ENCODE measurements around the gene SERGEF. TPM values are rescaled to one million over a fixed set of nuclear protein-coding genes. Genes with fewer than 3 reads are reported as not detected.
"Not testable (repeated sequence)": the region's sequence is repeated elsewhere in the genome, so short reads cannot be mapped to it uniquely, and the experiment has no call there.

Gene SERGEF
- total RNA-seq, 2 donors from 2014 or later, result 21.1 to 28.2 TPM

- intact Hi-C loops (cut with DNase I), result no loop called here
- DNase-seq (no peak), ATAC-seq (no peak)
These were observed 88.1 kb downstream of the SERGEF start for GRCh38 chr11:17924713-17925112.

GRCh38 chr11:17923217-17923616 is 89.6 kb downstream of the SERGEF start:
- DNase-seq (no peak), ATAC-seq (peak; percentile 89 to 96)
- intact Hi-C loops (cut with DNase I), result no loop called here

GRCh38 chr11:17922416-17922788 is 90.4 kb downstream of the SERGEF start:
- no peak for DNase-seq
- ATAC-seq, result no peak
- intact Hi-C loops (cut with DNase I), result no loop called here

- ATAC-seq (peak; percentile 13 to 34), DNase-seq (no peak)
- intact Hi-C loops (cut with DNase I), result no loop called here
These were observed 91.0 kb downstream of the SERGEF start for GRCh38 chr11:17921659-17922415.

GRCh38 chr11:17918049-17918605 is 94.7 kb downstream of the SERGEF start:
- ATAC-seq, result no peak
- intact Hi-C loops (cut with DNase I), result no loop called here
- no peak for DNase-seq

GRCh38 chr11:17917556-17917955 is 95.3 kb downstream of the SERGEF start:
- ATAC-seq (no peak), DNase-seq (no peak)
- intact Hi-C loops (cut with DNase I), result no loop called here

GRCh38 chr11:17915500-17916143 is 97.2 kb downstream of the SERGEF start:
- no peak for ATAC-seq
- intact Hi-C loops (cut with DNase I), result no loop called here
- DNase-seq, result no peak

GRCh38 chr11:17914957-17915356 is 97.9 kb downstream of the SERGEF start:
- DNase-seq (no peak), ATAC-seq (no peak)
- intact Hi-C loops (cut with DNase I), result no loop called here

- intact Hi-C loops (cut with DNase I), result no loop called here
- ATAC-seq (no peak), DNase-seq (no peak)
These were observed 105.8 kb downstream of the SERGEF start for GRCh38 chr11:17907046-17907445.

GRCh38 chr11:17906436-17906835 is 106.4 kb downstream of the SERGEF start:
- ATAC-seq, result no peak
- intact Hi-C loops (cut with DNase I), result no loop called here
- DNase-seq, result no peak

GRCh38 chr11:17905477-17905876 is 107.4 kb downstream of the SERGEF start:
- DNase-seq (no peak), ATAC-seq (no peak)
- intact Hi-C loops (cut with DNase I), result no loop called here

GRCh38 chr11:17901481-17901880 is 111.4 kb downstream of the SERGEF start:
- no peak for ATAC-seq
- no peak for DNase-seq
- intact Hi-C loops (cut with DNase I), result no loop called here

- DNase-seq (no peak), ATAC-seq (no peak)
- intact Hi-C loops (cut with DNase I), result no loop called here
These were observed 114.1 kb downstream of the SERGEF start for GRCh38 chr11:17898782-17899181.

- ATAC-seq (no peak), DNase-seq (no peak)
- intact Hi-C loops (cut with DNase I), result no loop called here
These were observed 114.8 kb downstream of the SERGEF start for GRCh38 chr11:17898071-17898470.

GRCh38 chr11:17897495-17897894 is 115.4 kb downstream of the SERGEF start:
- intact Hi-C loops (cut with DNase I), result no loop called here
- ATAC-seq (no peak), DNase-seq (no peak)

GRCh38 chr11:17896496-17897151 is 116.2 kb downstream of the SERGEF start:
- DNase-seq; ATAC-seq; intact Hi-C loops (cut with DNase I): not testable (repeated sequence)

- DNase-seq (no peak), ATAC-seq (peak in 1 of 2 donors; percentile 43)
- intact Hi-C loops (cut with DNase I), result no loop called here
These were observed 117.8 kb downstream of the SERGEF start for GRCh38 chr11:17894929-17895658.

GRCh38 chr11:17892409-17892808 is 120.4 kb downstream of the SERGEF start:
- no peak for DNase-seq
- no peak for ATAC-seq
- intact Hi-C loops (cut with DNase I), result no loop called here

GRCh38 chr11:17890325-17890724 is 122.5 kb downstream of the SERGEF start:
- no peak for DNase-seq
- no peak for ATAC-seq
- intact Hi-C loops (cut with DNase I), result no loop called here

GRCh38 chr11:17887779-17888178 is 125.1 kb downstream of the SERGEF start:
- DNase-seq (no peak), ATAC-seq (no peak)
- intact Hi-C loops (cut with DNase I), result no loop called here

All from left cardiac atrium (tissue), 4 donors.